Activated T-cell treated with anti-CD3 and anti-CD28 coated beads, Interleukin-2, amount 50 U/mL, for 72 hours (primary cell): ENCODE results near the gene FGF22. TPM values are rescaled to one million over a fixed set of nuclear protein-coding genes. Genes with fewer than 3 reads are reported as not detected.
A peak's percentile ranks its signal among the peaks of the same experiment; 100 is the strongest.

Experiments
- ATAC-seq, 2 donors: fragments of 150-1000 bp; cut with Tn5 transposase; replicated peaks in 1 of 2; 2 replicates each; pipeline ENCODE4 v1.10.0; 2021; ENCODE audit warnings: moderate library complexity in 2 of 2, mild to moderate bottlenecking in 1 of 2
- DNase-seq, 2 donors: peaks; one replicate each; pipeline ENCODE4 v3.0.0; 2021 to 2022; ENCODE audit warnings: mixed read lengths in 1 of 2
- H3K27ac Mint-ChIP-seq: one replicate; pipeline ENCODE4 v1.8.0; 2022; ENCODE audit warnings: mild to moderate bottlenecking, moderate library complexity, mixed read lengths
- H3K27me3 Mint-ChIP-seq: one replicate; pipeline ENCODE4 v1.8.0; 2022; ENCODE audit warnings: low read depth, mixed read lengths
- H3K36me3 Mint-ChIP-seq, 2 donors: one replicate each; pipeline ENCODE4 v1.8.0; 2022; ENCODE audit warnings: mixed read lengths in 2 of 2, mild to moderate bottlenecking in 1 of 2; ENCODE audit not compliant: insufficient read depth in 2 of 2
- H3K4me1 Mint-ChIP-seq: one replicate; pipeline ENCODE4 v1.8.0; 2022; ENCODE audit warnings: low read depth, mixed read lengths
- H3K4me3 Mint-ChIP-seq, 2 donors: one replicate each; pipeline ENCODE4 v1.8.0; 2022; ENCODE audit warnings: mild to moderate bottlenecking in 2 of 2, mixed read lengths in 2 of 2, moderate library complexity in 2 of 2
- H3K9me3 Mint-ChIP-seq, 2 donors: one replicate each; pipeline ENCODE4 v1.8.0; 2022; ENCODE audit warnings: mixed read lengths in 2 of 2
- total RNA-seq, 2 donors: library from RNA; stranded (reverse); gene quantifications; one replicate each; pipeline ENCODE4 v1.2.3, GENCODE V29; 2022

FGF22 gene
- total RNA-seq, 2 donors from 2014 or later = not detected

GRCh38 chr19:633068-633785 is 6.5 kb upstream of the FGF22 start, which contains the start of gene POLRMT:
POLRMT (minus strand) TSS chr19:633537; CDS start chr19:633512, 25 bp downstream.
- Mint-ChIP-seq H3K27me3 (no peaks in the 10 kb centered on the region), H3K4me1 (peaks cover 18% of the 10 kb centered on the region), H3K4me3 (peak within 1 kb of the TSS; percentile 81 to 95), H3K27ac (peak within 1 kb of the TSS; percentile 94), H3K36me3 (peaks cover 0 to 13% of the 10 kb centered on the region in 2 donors), H3K9me3 (no peaks in the 10 kb centered on the region)
- peak; percentile 97 to 99 for DNase-seq
- ATAC-seq = peak; percentile 94 to 97

- Mint-ChIP-seq H3K4me1 (peaks cover 19% of the 10 kb centered on the region), H3K9me3 (no peaks in the 10 kb centered on the region), H3K4me3 (peak overlapping the region; percentile 81 to 95), H3K36me3 (peaks cover 0 to 9% of the 10 kb centered on the region in 2 donors), H3K27ac (peak overlapping the region; percentile 84), H3K27me3 (peaks cover under 1% of the 10 kb centered on the region)
- DNase-seq = no peak
- no peak for ATAC-seq
Measured at GRCh38 chr19:633786-634639, 5.7 kb upstream of the FGF22 start.

GRCh38 chr19:634975-635652 is 4.6 kb upstream of the FGF22 start:
- H3K36me3 Mint-ChIP-seq = peaks cover 0 to 6% of the 10 kb centered on the region in 2 donors
- DNase-seq (no peak), ATAC-seq (no peak)
- no peak overlapping the region for H3K4me3 Mint-ChIP-seq
- H3K27ac Mint-ChIP-seq = no peak overlapping the region
- H3K9me3 Mint-ChIP-seq = no peaks in the 10 kb centered on the region
- peaks cover 6% of the 10 kb centered on the region for H3K27me3 Mint-ChIP-seq
- peaks cover 25% of the 10 kb centered on the region for H3K4me1 Mint-ChIP-seq

- peaks cover 6% of the 10 kb centered on the region for H3K27me3 Mint-ChIP-seq
- ATAC-seq = no peak
- no peaks in the 10 kb centered on the region for H3K36me3 Mint-ChIP-seq
- no peaks in the 10 kb centered on the region for H3K9me3 Mint-ChIP-seq
- no peak for DNase-seq
- peaks cover 13% of the 10 kb centered on the region for H3K4me1 Mint-ChIP-seq
- H3K27ac Mint-ChIP-seq = no peak overlapping the region
- peak overlapping the region; percentile 84 to 89 for H3K4me3 Mint-ChIP-seq
Measured at GRCh38 chr19:638906-639252, 800 bp upstream of the FGF22 start.

DNA sequence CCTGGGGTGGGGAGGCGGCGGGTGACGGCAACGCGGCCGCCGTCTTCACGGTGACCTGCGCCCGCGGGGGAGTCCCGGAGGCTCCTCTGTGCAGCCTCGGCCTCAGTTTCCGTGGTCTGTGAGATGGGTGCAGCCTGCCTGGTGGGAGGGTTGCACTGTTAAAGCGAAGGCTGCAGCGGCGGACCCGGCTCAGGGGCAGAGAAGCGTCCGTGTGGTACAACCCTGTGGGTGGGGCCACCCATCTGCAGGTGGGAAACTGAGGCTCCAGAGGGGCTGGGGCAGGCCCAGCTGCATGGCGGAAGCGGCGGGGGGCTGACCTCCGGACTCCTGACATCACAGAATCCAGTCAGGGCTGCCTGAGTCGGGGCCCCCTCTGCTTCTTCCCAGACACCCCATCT is 481 bp downstream of the FGF22 start:
- Mint-ChIP-seq H3K9me3 (no peaks in the 10 kb centered on the region), H3K36me3 (no peaks in the 10 kb centered on the region), H3K4me1 (peaks cover 6% of the 10 kb centered on the region), H3K27me3 (peaks cover 6% of the 10 kb centered on the region), H3K27ac (no peak overlapping the region), H3K4me3 (peak overlapping the region in 1 of 2 donors; percentile 75)
- DNase-seq (peak in 1 of 2 donors; percentile 11), ATAC-seq (no peak)

DNA sequence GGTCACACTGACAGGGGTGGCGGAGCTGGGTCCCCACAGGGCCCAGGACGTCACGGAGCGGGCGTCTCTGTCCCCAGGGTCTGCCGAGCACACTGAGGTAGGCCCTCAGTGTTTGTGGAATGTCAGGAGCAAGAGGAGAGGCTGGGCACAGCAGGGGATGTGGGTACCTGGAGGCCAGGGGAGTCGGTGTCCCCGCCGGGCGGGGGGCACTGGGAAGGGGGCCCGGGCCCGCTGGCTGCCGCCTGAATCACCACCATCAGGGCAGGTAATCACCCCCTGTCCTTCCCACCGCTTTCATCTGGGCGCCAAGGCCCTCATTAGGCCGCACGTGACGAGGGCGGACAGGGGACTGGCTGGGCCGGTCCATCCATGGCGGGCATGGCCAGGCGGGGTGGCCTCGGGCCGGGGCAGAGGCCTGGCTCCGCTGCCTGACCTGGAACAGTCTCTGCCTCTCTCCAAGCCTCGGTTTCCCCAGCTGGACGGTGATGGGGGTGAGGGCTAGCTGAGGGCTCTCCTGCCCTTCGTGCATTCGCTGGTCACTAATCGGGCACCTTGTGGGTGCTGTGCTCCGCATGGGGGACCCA is 1.0 kb downstream of the FGF22 start:
- Mint-ChIP-seq H3K4me1 (peaks cover 6% of the 10 kb centered on the region), H3K27ac (no peak overlapping the region), H3K4me3 (no peak overlapping the region)

DNA sequence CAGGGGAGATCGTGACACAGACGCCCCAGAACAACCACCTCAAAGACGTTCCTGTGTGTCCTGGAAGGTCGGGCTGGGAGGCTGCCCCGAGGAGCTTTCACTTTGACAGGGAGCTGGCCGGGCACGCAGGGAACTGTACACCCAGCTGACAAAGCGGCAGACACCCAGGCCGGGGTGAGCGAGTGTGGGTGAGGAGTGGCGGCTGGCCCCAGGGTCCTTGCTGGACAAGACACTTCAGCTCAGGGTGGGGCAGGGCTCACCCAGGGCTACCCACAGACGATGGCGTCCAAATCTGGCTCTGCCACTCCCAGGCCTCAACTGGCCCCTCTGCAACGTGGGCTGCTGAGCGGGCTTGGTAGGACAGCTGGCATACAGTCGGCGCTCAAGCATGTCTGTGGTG is 2.0 kb downstream of the FGF22 start:
- ATAC-seq (no peak), DNase-seq (no peak)
- Mint-ChIP-seq H3K27me3 (peaks cover 6% of the 10 kb centered on the region), H3K4me1 (peaks cover 6% of the 10 kb centered on the region), H3K9me3 (no peaks in the 10 kb centered on the region), H3K27ac (no peak overlapping the region), H3K4me3 (no peak overlapping the region), H3K36me3 (peaks cover 0 to 3% of the 10 kb centered on the region in 2 donors)

More for the DNA sequence above, 1.0 kb downstream of the FGF22 start:
- Mint-ChIP-seq H3K36me3 (no peaks in the 10 kb centered on the region), H3K9me3 (no peaks in the 10 kb centered on the region), H3K27me3 (peaks cover 6% of the 10 kb centered on the region)
- ATAC-seq (no peak), DNase-seq (no peak)

DNA sequence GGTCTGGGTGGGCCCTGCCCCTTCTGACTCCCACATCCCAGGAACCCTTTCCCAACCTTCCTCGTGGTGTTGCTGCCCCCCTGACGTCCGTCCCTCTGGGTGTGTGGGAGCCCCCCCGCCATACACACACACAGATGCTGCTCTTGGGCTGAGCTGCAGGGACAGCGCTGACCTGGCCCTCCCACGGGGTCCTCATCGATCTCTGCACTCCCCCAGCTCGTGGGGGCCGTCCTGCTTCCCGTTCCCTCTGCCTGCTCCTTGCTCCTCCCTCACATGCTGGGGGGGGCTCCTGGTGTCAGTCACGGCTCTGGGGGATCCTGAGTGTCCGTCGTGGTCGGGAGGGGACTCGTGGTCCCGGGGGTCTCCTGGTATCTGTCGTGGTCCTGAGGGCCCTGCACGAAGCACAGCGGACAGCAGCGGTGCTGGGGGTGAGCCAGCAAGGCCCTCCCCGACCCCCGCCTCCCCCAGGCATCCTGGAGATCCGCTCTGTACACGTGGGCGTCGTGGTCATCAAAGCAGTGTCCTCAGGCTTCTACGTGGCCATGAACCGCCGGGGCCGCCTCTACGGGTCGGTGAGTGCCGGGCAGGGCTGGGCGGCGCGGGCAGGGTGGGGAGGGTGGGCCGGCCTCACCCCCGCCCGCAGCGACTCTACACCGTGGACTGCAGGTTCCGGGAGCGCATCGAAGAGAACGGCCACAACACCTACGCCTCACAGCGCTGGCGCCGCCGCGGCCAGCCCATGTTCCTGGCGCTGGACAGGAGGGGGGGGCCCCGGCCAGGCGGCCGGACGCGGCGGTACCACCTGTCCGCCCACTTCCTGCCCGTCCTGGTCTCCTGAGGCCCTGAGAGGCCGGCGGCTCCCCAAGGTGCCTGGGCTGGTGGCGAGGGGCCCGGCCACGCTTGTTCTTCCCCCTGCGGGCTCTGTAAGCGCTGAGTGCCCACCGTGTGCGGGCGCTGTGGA is 3.4 kb downstream of the FGF22 start:
- no peaks in the 10 kb centered on the region for H3K9me3 Mint-ChIP-seq
- ATAC-seq (no peak), DNase-seq (no peak)
- H3K27ac Mint-ChIP-seq = no peak overlapping the region
- no peak overlapping the region for H3K4me3 Mint-ChIP-seq
- H3K4me1 Mint-ChIP-seq = peaks cover 6% of the 10 kb centered on the region
- peaks cover 6% of the 10 kb centered on the region for H3K27me3 Mint-ChIP-seq
- H3K36me3 Mint-ChIP-seq = peaks cover 0 to 3% of the 10 kb centered on the region in 2 donors

DNA sequence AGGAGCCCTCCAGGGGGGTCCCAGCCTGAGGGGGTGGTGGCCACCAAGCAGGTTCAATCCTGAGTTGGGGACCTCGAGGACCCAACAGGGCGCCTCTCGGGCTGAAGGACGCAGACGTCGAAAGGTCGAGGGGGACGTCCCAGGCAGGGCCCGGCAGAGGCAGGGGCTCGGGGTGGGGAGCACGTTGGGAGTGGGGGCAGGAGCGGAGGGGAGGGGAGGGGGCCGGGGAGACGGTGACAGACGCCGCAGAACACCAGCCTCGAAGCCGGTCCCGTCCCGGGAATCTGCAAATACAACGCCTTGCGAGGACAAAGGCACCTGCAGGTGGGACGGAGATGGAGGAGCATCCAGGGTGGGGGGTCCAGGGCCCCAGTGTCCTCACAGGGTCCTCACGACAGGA is 4.1 kb downstream of the FGF22 start:
- H3K4me3 Mint-ChIP-seq = no peak overlapping the region
- H3K9me3 Mint-ChIP-seq = no peaks in the 10 kb centered on the region
- H3K27me3 Mint-ChIP-seq = peaks cover 6% of the 10 kb centered on the region
- ATAC-seq = no peak
- H3K36me3 Mint-ChIP-seq = peaks cover 0 to 3% of the 10 kb centered on the region in 2 donors
- DNase-seq = no peak
- peaks cover 6% of the 10 kb centered on the region for H3K4me1 Mint-ChIP-seq
- no peak overlapping the region for H3K27ac Mint-ChIP-seq

DNA sequence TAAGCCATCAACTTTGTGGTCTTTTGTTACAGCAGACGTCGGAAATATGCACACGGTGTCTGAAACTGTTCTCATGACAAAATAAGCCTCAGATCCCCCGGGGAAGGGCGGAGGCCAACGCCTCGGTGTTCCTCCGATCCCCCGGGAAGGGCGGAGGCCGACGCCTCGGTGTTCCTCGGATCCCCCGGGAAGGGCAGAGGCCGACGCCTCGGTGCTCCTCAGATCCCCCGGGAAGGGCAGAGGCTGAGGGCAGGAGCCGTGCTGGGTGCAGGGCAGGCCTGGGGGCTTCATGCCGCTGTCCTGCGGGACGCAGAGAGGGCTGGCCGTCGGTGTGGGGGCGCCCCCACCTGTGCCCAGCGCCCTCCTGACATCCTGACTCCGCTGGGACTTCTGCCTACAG is 4.7 kb downstream of the FGF22 start:
- ATAC-seq = no peak
- H3K4me1 Mint-ChIP-seq = peaks cover 2% of the 10 kb centered on the region
- H3K36me3 Mint-ChIP-seq = peaks cover 0 to 3% of the 10 kb centered on the region in 2 donors
- H3K27me3 Mint-ChIP-seq = peaks cover 3% of the 10 kb centered on the region
- no peak overlapping the region for H3K27ac Mint-ChIP-seq
- no peaks in the 10 kb centered on the region for H3K9me3 Mint-ChIP-seq
- H3K4me3 Mint-ChIP-seq = no peak overlapping the region
- DNase-seq = no peak

DNA sequence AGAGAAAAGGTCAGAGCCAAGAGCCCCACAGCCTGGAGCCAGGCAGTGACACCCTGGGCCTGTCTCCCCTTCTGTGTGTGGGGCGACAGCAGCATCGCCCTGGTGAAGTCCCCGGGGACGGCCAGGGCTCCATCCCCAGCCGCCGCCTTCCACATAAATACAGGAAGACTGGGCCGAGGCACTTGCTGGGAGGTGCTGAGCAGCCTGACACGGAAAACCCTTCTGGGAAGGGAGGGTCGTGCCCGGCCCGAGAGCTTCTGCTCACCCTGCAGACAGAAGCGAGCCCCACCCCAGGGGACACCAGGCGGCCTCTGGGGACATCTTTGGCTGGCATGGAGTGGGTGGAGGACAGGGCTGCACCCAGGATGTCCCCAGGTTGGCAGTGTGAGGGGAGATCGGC is 5.1 kb downstream of the FGF22 start:
- Mint-ChIP-seq H3K4me1 (no peaks in the 10 kb centered on the region), H3K9me3 (no peaks in the 10 kb centered on the region), H3K27ac (no peak overlapping the region), H3K4me3 (no peak overlapping the region), H3K27me3 (no peaks in the 10 kb centered on the region), H3K36me3 (peaks cover 0 to 3% of the 10 kb centered on the region in 2 donors)
- DNase-seq (no peak), ATAC-seq (no peak)
